ENCODE results near the gene SAP30BP. TPM values are rescaled to one million over a fixed set of nuclear protein-coding genes. Genes with fewer than 3 reads are reported as not detected.

Gene SAP30BP
- total and polyA plus RNA-seq, 2 donors: 72.4 to 85.4 TPM

DNA sequence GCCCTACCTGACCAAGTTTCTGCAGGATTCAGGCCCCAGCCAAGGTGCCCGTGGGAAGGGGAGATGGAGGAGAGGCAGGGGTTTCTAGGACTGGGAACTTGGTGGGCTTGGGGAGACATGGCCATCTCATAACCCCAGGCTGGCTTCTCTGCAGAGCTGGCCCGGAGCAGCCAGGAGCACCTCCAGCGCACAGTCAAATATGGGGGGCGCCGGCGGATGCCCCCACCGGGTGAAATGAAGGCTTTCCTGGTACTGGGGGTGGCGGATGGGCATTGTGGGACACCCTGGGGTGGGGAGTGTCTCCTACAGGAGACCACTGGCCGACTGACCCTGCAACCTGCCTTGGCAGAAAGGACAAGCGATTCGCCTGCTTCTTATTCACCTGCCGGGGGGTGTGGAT, 43.1 kb upstream of the SAP30BP start:
- 97% methylated on average over 12 of the region's 12 CpGs for WGBS
- no peaks in the 10 kb centered on the region for H3K27me3 ChIP-seq (ENCODE audit: control insufficient read depth in 2 of 2, insufficient read depth in 1 of 2, low read length in 1 of 2)
- no peak for DNase-seq (ENCODE audit: low read depth in 6 of 9, low spot score in 9 of 9)
- H3K4me3 ChIP-seq (ENCODE audit: low read length in 2 of 2): no peak overlapping the region
- H3K9me3 ChIP-seq (ENCODE audit: control insufficient read depth in 2 of 2, insufficient read depth in 1 of 2, low read length in 1 of 2): no peaks in the 10 kb centered on the region
- peaks cover 32 to 55% of the 10 kb centered on the region in 2 donors for H3K36me3 ChIP-seq (ENCODE audit: control insufficient read depth in 2 of 2, insufficient read depth in 2 of 2, low read length in 1 of 2)
- H3K27ac ChIP-seq (ENCODE audit: low read depth in 1 of 2, low read length in 1 of 2): no peak overlapping the region
- H3K4me1 ChIP-seq (ENCODE audit: control insufficient read depth in 2 of 2, insufficient read depth in 2 of 2, low read length in 2 of 2): no peaks in the 10 kb centered on the region

DNA sequence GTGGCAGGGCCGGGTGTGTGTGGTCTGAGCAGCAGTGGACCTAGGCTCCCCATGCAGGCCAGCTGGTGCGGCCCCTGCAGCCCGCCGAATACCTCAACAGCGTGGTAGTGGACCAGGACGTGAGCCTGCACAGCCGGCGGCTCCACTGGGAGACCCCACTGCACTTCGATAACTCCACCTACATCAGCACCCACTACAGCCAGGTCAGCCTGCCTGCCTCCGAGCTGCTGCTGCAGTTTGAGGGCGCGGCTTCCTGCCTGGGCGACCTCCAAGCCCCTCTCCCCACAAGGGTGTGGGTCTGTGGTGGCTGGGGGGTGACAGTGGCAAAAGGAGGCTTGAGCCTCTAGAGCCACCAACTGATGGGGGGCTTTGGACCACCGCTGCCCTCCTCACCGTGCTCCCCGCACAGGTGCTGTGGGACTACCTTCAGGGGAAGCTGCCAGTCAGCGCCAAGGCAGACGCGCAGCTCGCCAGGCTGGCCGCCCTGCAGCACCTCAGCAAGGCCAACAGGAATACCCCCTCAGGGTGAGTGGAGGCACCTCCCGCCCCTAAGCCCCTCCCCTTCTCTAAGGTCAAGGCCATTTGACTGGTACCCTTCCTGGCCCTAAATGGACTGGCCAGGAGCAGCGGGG, 42.3 kb upstream of the SAP30BP start:
- no peak for DNase-seq (ENCODE audit: low read depth in 6 of 9, low spot score in 9 of 9)
- 94% methylated on average over 23 of the region's 23 CpGs for WGBS
- Histone ChIP-seq H3K27ac (ENCODE audit: low read depth in 1 of 2, low read length in 1 of 2) (no peak overlapping the region), H3K4me1 (ENCODE audit: control insufficient read depth in 2 of 2, insufficient read depth in 2 of 2, low read length in 2 of 2) (no peaks in the 10 kb centered on the region), H3K27me3 (ENCODE audit: control insufficient read depth in 2 of 2, insufficient read depth in 1 of 2, low read length in 1 of 2) (no peaks in the 10 kb centered on the region), H3K9me3 (ENCODE audit: control insufficient read depth in 2 of 2, insufficient read depth in 1 of 2, low read length in 1 of 2) (no peaks in the 10 kb centered on the region), H3K36me3 (ENCODE audit: control insufficient read depth in 2 of 2, insufficient read depth in 2 of 2, low read length in 1 of 2) (peaks cover 31 to 47% of the 10 kb centered on the region in 2 donors), H3K4me3 (ENCODE audit: low read length in 2 of 2) (no peak overlapping the region)

DNA sequence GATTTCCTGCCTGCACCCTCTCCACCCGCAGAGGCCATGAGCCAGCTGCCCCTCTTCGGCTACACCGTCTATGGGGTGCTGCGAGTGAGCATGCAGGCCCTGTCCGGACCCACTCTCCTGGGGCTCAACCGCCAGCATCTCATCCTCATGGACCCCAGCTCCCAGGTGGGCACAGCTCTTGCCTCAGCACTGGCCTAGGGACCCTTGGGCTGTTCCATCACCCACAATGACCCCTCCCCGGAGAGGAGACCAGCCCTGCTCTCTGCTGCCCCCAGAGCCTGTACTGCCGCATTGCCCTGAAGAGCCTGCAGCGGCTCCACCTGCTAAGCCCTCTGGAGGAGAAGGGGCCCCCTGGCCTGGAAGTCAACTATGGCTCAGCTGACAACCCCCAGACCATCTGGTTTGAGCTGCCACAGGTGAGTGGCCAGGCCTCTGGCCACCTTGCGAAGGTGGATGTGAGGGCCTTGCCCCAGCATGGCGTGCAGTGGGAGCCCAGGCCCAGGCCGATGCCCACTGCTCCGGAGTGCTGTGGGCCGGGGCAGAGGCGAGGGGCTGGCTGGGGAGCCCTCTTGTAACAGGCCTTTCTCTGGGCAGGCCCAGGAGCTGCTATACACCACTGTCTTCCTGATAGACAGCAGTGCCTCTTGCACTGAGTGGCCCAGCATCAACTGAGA, 41.2 kb upstream of the SAP30BP start:
- Histone ChIP-seq H3K27ac (ENCODE audit: low read depth in 1 of 2, low read length in 1 of 2) (no peak overlapping the region), H3K36me3 (ENCODE audit: control insufficient read depth in 2 of 2, insufficient read depth in 2 of 2, low read length in 1 of 2) (peaks cover 28 to 43% of the 10 kb centered on the region in 2 donors), H3K4me1 (ENCODE audit: control insufficient read depth in 2 of 2, insufficient read depth in 2 of 2, low read length in 2 of 2) (no peaks in the 10 kb centered on the region), H3K4me3 (ENCODE audit: low read length in 2 of 2) (no peak overlapping the region), H3K27me3 (ENCODE audit: control insufficient read depth in 2 of 2, insufficient read depth in 1 of 2, low read length in 1 of 2) (no peaks in the 10 kb centered on the region), H3K9me3 (ENCODE audit: control insufficient read depth in 2 of 2, insufficient read depth in 1 of 2, low read length in 1 of 2) (no peaks in the 10 kb centered on the region)
- DNase-seq (ENCODE audit: low read depth in 6 of 9, low spot score in 9 of 9): peak in 2 of 9 donors; percentile 28 to 40
- WGBS: 96% methylated on average over 15 of the region's 15 CpGs

DNA sequence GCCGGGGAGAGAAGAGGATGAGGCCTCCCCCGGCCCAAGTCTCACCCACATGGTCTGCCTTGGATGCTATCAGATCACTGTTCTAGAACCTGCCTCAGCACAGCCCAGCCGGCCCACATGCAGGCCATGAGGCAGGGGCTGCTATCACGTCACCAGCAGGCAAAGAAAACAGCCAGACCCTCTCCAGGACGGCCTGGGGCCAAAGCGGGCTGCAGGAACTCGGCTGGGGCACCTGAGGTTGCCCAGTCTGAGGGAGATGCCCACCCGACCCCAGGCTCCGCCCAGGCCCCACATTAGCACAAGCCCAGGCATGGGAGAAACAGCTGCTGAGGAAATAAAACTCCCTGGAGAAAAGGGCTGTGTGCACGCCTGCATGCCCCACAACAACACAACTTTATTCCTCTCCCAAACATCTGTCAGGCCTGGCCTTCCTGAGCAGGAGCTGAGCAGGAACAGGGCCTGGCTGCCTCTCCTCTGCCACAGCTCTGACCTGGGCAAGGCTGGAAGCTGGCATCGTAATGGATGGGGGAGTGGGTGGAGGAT, 40.6 kb upstream of the SAP30BP start:
- 92% methylated on average over 11 of the region's 11 CpGs for WGBS
- no peak for DNase-seq (ENCODE audit: low read depth in 6 of 9, low spot score in 9 of 9)
- H3K27ac ChIP-seq (ENCODE audit: low read depth in 1 of 2, low read length in 1 of 2): no peak overlapping the region

DNA sequence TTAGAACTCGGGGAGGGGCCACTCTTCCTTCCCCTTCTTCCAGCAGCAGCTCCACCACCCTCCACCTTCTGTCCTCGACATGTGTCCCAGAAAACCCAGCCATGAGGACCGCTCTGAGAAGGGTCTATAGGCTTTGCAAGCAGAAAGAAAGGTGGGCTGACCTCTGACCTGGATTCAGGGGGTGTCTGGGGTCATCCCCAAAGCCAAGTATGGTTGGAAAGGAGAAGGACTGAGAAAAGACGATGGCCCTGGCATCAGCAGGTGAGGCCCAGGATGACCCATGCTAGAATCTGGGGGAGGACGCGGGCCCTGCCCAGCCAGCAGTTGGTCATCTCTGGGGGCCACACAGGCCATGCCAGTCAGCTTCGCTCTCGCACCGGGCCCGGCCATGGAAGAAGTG, 40.0 kb upstream of the SAP30BP start:
- Histone ChIP-seq H3K4me1 (ENCODE audit: control insufficient read depth in 2 of 2, insufficient read depth in 2 of 2, low read length in 2 of 2) (no peaks in the 10 kb centered on the region), H3K4me3 (ENCODE audit: low read length in 2 of 2) (no peak overlapping the region), H3K36me3 (ENCODE audit: control insufficient read depth in 2 of 2, insufficient read depth in 2 of 2, low read length in 1 of 2) (peaks cover 28 to 41% of the 10 kb centered on the region in 2 donors), H3K9me3 (ENCODE audit: control insufficient read depth in 2 of 2, insufficient read depth in 1 of 2, low read length in 1 of 2) (no peaks in the 10 kb centered on the region), H3K27ac (ENCODE audit: low read depth in 1 of 2, low read length in 1 of 2) (no peak overlapping the region), H3K27me3 (ENCODE audit: control insufficient read depth in 2 of 2, insufficient read depth in 1 of 2, low read length in 1 of 2) (no peaks in the 10 kb centered on the region)
- WGBS: 96% methylated on average over 10 of the region's 10 CpGs
- DNase-seq (ENCODE audit: low read depth in 6 of 9, low spot score in 9 of 9): no peak

More for the DNA sequence above, 40.6 kb upstream of the SAP30BP start:
- Histone ChIP-seq H3K4me1 (ENCODE audit: control insufficient read depth in 2 of 2, insufficient read depth in 2 of 2, low read length in 2 of 2) (no peaks in the 10 kb centered on the region), H3K27me3 (ENCODE audit: control insufficient read depth in 2 of 2, insufficient read depth in 1 of 2, low read length in 1 of 2) (no peaks in the 10 kb centered on the region), H3K36me3 (ENCODE audit: control insufficient read depth in 2 of 2, insufficient read depth in 2 of 2, low read length in 1 of 2) (peaks cover 28 to 46% of the 10 kb centered on the region in 2 donors), H3K4me3 (ENCODE audit: low read length in 2 of 2) (no peak overlapping the region), H3K9me3 (ENCODE audit: control insufficient read depth in 2 of 2, insufficient read depth in 1 of 2, low read length in 1 of 2) (no peaks in the 10 kb centered on the region)

DNA sequence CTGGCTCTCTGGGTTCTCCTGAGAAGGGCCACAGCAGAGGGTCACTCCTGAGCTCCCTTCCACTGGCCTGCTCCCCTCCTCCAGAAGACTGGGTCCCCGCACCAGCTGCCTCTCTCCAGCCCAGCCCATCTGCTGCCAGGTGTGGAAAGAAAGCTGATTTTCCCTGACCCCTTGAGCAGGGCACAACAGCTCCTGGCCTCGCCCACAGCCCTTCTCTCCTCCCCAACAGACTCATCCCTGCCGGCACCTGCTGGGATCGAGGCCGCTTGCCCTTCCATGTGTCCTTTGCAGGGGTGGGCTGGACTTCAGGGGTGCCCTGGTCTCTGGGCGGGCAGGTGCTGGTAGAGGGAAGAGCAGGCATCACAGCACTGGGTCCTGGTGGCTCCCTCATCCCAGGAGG, 38.7 kb upstream of the SAP30BP start:
- no peak for DNase-seq (ENCODE audit: low read depth in 6 of 9, low spot score in 9 of 9)
- H3K27ac ChIP-seq (ENCODE audit: low read depth in 1 of 2, low read length in 1 of 2): no peak overlapping the region
- H3K27me3 ChIP-seq (ENCODE audit: control insufficient read depth in 2 of 2, insufficient read depth in 1 of 2, low read length in 1 of 2): no peaks in the 10 kb centered on the region
- no peak overlapping the region for H3K4me3 ChIP-seq (ENCODE audit: low read length in 2 of 2)
- H3K9me3 ChIP-seq (ENCODE audit: control insufficient read depth in 2 of 2, insufficient read depth in 1 of 2, low read length in 1 of 2): no peaks in the 10 kb centered on the region
- peaks cover 0 to 10% of the 10 kb centered on the region in 2 donors for H3K4me1 ChIP-seq (ENCODE audit: control insufficient read depth in 2 of 2, insufficient read depth in 2 of 2, low read length in 2 of 2)
- peaks cover 28 to 38% of the 10 kb centered on the region in 2 donors for H3K36me3 ChIP-seq (ENCODE audit: control insufficient read depth in 2 of 2, insufficient read depth in 2 of 2, low read length in 1 of 2)
- 98% methylated on average over 6 of the region's 6 CpGs for WGBS

DNA sequence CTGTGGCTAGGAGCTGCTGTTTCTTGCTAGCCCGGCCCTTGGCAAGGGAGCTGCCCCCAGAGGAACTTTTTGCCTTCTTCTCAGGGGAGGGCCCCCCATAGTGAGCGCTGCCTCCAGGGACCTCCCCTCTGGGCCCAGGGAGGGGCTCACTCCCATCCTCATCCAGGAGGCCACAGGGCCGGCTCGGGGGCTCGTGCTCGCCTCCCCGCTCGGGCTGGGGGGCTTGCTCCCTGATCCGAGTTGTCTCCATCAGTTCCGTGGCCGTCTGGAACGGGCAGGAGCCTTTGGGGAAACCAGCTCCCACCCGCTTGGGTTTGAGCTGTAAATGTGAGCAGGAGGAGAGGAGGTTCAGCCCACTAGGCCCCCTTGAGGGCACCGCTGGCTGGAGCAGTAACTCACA, 38.0 kb upstream of the SAP30BP start:
- Histone ChIP-seq H3K9me3 (ENCODE audit: control insufficient read depth in 2 of 2, insufficient read depth in 1 of 2, low read length in 1 of 2) (peaks cover 0 to 2% of the 10 kb centered on the region in 2 donors), H3K27ac (ENCODE audit: low read depth in 1 of 2, low read length in 1 of 2) (no peak overlapping the region), H3K36me3 (ENCODE audit: control insufficient read depth in 2 of 2, insufficient read depth in 2 of 2, low read length in 1 of 2) (peaks cover 28 to 34% of the 10 kb centered on the region in 2 donors), H3K4me3 (ENCODE audit: low read length in 2 of 2) (no peak overlapping the region), H3K4me1 (ENCODE audit: control insufficient read depth in 2 of 2, insufficient read depth in 2 of 2, low read length in 2 of 2) (peaks cover 5 to 17% of the 10 kb centered on the region in 2 donors), H3K27me3 (ENCODE audit: control insufficient read depth in 2 of 2, insufficient read depth in 1 of 2, low read length in 1 of 2) (no peaks in the 10 kb centered on the region)
- WGBS: 97% methylated on average over 14 of the region's 14 CpGs
- DNase-seq (ENCODE audit: low read depth in 6 of 9, low spot score in 9 of 9): no peak

DNA sequence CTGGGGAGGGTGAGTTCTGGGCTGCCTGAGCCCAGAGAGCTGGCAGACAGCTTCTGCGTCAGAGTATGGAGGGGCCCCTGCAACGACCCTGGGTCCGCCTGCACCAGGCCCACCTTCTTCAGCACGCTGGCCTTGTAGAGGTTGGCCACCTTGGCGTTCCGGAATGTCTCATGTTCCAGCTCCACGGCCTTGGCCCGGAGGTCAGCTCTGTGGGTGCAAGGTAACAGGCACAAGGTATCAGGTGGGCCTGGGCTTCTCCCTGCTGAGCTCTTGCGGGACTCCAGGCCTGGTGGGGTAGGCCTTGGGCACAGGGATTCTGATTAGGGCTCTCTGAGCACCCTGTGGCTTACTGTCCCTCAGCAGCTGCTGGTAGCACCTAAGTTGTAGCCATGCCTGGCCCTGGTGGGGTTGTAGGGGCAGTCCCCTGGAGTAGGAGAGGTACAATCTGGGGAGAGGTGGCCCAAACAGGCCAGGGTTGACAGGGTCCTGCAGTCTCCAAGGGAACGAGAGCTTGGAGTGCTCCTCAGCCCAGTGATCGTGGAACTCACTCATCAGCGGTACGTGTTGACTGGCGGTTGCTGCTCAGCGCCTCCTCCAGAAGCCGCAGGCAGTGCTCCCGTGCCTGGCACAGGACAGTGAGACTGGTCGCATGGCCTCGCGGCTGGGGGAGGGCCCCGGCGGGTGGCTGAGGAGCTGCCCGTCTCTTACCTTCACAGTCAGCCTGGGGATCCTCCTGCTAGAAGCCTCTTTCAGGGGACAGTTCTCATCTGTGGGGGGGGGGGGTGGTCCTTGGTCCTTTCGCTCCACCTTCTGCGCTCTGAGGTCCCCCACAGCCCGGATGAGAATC, 36.8 kb upstream of the SAP30BP start:
- peaks cover 8 to 23% of the 10 kb centered on the region in 2 donors for H3K4me1 ChIP-seq (ENCODE audit: control insufficient read depth in 2 of 2, insufficient read depth in 2 of 2, low read length in 2 of 2)
- no peaks in the 10 kb centered on the region for H3K27me3 ChIP-seq (ENCODE audit: control insufficient read depth in 2 of 2, insufficient read depth in 1 of 2, low read length in 1 of 2)
- H3K4me3 ChIP-seq (ENCODE audit: low read length in 2 of 2): no peak overlapping the region
- peaks cover 0 to 6% of the 10 kb centered on the region in 2 donors for H3K9me3 ChIP-seq (ENCODE audit: control insufficient read depth in 2 of 2, insufficient read depth in 1 of 2, low read length in 1 of 2)
- H3K36me3 ChIP-seq (ENCODE audit: control insufficient read depth in 2 of 2, insufficient read depth in 2 of 2, low read length in 1 of 2): peaks cover 22% of the 10 kb centered on the region in 2 donors
- H3K27ac ChIP-seq (ENCODE audit: low read depth in 1 of 2, low read length in 1 of 2): no peak overlapping the region
- WGBS: 88% methylated on average over 26 of the region's 26 CpGs
- DNase-seq (ENCODE audit: low read depth in 6 of 9, low spot score in 9 of 9): no peak
